ENCODE measurements around the gene MYO19.
A peak's percentile ranks its signal among the peaks of the same experiment; 100 is the strongest.
"Not testable (repeated sequence)": the region's sequence is repeated elsewhere in the genome, so short reads cannot be mapped to it uniquely, and the experiment has no call there.

The MYO19 gene

DNA sequence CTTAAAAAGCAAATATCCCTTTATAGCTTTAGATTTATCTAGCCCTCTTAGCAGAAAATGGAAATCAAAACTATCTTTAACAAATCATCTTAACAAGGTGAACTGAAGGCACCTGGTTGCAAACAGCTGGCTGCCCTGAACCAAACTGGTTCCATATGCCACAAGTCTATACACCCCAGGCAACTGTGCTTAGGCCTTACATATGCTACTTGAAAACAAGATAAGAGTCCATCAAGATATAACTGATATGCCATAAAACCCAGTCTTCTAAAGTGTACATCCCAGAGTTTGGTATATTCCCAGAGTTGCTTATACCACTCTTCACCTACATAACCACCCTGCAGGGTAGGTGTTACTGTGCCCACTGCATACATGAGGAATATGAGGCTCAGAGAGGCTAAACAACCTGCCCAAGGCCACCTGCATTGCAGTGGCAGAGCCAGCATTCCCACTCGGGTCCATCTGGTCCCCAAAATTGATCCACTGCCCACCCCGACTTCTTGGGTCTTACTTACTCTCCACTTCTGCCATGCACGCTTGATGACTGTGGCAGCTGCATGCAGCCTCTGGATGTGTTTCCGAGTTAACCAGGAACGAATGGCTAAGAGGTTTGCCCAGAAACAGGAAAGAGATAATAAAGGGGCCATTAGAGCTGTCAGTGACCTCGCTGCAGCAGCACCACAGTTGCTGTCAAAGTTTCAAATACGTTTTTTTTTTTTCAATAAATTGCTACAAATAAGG lies 35.9 kb downstream of the MYO19 start:
- DNase-seq (ENCODE audit: low read depth in 2 of 2): no peak

DNA sequence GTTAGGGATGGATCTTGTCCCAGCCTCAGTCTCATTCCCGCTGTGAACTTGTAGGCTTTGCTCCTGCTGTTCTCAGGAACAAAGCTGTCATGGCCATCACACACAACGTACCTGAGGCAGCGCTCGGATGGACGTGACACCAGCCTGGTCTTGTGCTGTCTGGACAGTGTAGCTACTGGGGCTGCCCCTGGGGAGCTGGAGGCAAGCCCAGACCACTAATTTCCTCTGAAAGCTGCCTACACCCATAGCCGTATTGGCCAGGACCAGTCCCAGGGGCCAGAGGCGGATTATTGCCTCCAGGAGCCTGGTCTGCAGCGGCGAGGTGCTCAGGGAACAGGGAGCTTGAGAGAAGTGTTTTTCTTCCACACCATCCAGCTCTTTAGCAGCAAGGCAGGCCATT lies 36.5 kb downstream of the MYO19 start:
- no peak for DNase-seq (ENCODE audit: low read depth in 2 of 2)

DNA sequence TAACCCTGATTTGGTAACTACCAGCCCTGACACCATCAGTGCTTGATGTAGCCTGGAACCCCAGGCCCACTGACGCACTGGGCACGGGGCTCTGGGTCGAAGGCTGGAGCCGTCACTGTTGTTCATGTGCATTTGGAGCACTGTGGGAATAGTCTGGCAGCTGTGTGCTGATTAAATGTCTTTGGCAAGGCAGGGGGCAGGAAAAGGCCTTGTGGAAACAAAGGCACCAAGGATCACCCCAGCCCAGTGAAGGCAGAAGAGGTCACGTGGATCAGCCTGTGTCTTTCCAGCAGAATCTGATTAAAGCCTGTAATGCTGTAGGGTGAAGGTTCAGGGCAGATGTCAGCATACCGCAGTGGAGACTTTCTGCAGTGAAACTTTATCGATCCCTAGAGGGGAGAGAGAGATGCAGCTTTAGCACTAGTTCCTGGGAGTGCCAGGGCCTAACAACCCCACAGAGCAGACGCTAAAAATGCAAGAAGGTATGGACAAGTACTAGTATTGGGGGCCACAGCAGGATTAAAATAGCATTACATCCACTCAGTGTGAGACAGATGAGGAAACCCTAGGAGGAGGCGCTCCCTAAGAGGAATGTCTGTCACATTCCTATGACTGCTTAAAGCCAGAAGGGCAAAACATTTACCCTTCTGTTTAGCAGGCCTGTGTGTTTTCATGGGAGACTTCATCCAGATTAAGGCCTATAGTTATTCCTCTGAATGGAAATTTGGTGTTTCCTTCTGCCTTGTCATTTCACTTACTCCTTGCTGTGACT lies 38.5 kb downstream of the MYO19 start:
- DNase-seq (ENCODE audit: low read depth in 2 of 2): no peak

DNA sequence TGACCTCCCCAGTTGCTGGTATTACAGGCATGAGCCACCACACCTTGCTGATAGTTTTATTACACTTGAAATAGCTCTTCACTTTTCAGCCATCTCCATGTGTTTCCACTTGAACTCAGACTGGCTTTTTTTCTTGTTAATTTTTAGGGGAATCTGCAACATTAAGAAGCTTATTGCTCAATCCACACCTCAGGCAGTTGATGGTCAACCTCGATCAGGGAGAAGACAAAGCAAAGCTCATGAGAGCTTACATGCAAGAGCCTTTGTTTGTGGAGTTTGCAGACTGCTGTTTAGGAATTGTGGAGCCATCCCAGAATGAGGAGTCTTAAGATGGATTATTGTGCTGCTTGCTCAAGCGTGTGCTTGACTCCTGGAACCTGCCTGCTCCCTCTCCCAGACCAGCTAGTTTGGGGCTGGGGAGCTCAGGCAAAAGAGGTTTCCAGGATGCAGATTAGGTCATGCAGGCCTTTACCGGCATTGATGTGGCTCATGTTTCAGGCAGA lies 39.5 kb downstream of the MYO19 start:
- no peak for DNase-seq (ENCODE audit: low read depth in 2 of 2)

DNA sequence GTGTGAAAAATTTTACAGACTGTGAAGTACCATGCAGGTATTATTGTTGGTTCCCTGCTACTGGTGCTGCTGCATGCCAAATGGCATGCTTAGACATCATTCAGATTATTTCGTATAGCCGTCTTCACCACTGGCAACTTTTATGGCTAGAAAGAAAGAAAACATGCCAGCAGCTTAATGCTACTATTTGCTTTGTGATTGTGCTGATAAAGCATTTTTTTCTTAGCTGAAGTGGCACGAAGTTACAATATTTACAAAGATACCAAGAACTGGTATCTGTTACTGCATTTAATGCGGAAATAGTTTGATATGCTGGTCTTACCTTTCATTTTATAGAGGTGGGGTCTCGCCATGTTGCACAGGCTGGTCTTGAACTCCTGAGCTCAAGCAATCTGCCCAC lies 40.0 kb downstream of the MYO19 start:
- no peak for DNase-seq (ENCODE audit: low read depth in 2 of 2)

DNA sequence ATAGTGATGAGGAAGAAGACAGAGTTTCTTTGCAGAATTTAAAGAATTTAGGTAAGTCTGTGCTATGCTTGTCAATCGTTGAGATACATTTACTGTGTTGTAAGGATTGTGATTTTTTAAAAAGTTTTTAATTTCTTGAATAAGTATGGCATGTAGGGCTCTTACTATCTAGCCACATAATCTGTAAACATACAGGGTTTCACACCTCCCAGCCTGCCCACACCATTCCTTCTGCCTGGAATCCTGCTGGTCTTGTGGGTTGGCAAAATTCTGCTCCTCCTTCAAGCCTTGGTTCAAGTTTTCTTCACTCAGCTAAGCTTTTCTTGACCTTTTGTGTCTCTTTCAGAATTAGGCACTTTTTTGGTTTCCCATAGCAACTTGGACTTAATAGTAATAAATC lies 40.7 kb downstream of the MYO19 start:
- DNase-seq (ENCODE audit: low read depth in 2 of 2): no peak

DNA sequence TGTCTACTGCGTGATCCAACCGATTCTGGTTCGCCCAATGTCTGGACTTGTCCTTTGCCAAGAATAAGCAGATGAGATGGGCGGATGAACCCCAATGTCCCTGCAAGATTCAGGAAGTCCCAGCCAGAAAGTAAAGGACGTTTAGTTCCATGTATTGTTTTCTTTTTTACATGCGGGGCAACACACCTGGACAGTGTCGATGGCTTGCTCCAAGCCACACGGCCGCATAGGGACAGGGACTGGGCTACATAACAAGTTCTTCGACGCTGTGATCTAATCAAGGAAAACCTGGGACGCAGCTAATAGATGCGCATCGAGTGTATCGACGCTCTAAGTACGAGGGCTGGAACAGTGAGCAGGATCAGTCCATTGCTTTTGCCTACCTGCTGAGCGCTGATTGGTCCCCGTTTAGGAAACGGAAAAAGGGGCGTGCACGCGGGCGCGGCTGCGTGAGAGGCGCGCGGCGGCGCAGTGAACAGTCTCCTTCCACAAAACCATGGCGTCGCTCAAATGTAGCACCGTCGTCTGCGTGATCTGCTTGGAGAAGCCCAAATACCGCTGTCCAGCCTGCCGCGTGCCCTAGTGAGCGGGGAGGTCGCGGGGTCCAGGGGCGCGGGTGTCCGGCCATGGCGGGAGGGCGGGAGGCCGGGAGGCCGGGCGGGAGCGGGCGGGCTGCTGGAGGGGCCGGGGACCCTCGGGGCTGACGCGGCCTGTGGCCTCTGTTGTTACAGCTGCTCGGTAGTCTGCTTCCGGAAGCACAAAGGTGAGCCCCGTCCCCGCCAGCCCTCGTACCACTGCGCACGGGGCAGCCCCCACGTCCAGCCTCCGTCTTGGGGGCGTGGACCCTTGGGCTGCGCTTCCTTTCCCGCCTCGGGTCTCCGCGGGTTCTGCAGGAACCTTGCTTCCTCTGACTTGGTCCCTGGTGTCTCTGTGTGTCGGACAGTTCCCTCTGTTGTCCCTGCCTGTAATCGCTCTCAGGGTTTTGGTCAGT lies 48.2 kb downstream of the MYO19 start, which contains the start of gene ZNHIT3:
TSS of gene ZNHIT3 (plus strand) at position 478 of the 991 bp plus-strand sequence. CDS start at position 497, 19 bp downstream.
- DNase-seq (ENCODE audit: low read depth in 2 of 2): peak; percentile 78 to 85

DNA sequence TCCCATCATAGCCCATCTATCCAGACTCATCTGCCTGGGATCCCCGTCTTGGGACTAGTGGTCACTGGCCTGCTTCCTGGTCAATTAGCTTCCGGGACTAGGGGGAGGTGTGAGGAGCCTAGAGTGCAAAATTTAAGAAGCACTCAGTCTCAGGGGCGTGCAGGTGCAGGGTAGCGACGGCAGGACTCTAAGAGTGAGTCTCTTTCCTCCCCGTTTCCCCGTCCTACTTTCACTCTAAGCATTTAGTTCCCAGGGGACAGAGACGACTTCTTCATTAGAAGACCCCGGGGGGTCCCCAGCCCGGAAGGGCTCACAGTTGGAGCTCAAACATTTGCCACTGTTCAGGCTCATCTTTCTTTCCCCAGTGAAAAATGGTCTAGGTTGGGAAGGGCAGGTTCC lies 48.9 kb downstream of the MYO19 start:
- no peak for DNase-seq (ENCODE audit: low read depth in 2 of 2)

DNA sequence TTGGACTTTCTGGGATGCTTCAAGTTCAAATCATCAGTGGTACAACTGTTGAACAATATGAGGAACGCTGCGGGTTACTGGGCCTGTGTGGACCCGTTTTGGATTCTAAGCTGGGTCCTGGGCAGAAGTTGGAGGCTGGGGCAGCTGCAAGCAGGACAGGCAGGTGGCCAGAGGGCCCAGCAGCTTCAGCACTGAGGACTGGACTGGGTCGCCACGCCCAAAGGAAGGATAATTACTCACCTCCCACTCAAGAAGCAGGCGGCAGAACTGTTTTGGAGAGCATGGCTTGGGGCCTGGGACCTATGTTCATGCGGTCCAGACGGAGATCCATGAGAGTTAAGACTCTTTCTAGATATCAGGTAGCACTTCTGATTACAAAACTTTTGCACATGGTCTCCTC lies 49.6 kb downstream of the MYO19 start:
- DNase-seq (ENCODE audit: low read depth in 2 of 2): no peak

DNA sequence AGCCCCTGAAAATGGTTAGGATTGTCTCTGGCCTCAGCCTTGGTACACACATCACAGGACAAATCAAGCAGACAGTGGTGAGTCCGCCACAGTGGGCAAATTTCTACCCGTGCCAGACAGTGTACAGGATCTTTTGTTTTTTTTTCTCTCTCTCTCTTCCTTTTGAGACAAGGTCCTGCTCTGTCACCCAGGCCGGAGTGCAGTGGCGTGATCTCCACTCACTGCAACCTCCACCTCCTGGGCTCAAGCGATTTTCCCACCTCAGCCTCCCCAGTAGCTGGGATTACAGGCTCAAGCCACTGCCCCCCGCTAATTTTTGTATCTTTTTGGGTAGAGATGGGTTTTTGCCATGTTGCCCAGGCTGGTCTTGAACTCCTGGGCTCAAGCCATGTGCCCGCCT lies 50.6 kb downstream of the MYO19 start:
- DNase-seq (ENCODE audit: low read depth in 2 of 2): not testable (repeated sequence)

DNA sequence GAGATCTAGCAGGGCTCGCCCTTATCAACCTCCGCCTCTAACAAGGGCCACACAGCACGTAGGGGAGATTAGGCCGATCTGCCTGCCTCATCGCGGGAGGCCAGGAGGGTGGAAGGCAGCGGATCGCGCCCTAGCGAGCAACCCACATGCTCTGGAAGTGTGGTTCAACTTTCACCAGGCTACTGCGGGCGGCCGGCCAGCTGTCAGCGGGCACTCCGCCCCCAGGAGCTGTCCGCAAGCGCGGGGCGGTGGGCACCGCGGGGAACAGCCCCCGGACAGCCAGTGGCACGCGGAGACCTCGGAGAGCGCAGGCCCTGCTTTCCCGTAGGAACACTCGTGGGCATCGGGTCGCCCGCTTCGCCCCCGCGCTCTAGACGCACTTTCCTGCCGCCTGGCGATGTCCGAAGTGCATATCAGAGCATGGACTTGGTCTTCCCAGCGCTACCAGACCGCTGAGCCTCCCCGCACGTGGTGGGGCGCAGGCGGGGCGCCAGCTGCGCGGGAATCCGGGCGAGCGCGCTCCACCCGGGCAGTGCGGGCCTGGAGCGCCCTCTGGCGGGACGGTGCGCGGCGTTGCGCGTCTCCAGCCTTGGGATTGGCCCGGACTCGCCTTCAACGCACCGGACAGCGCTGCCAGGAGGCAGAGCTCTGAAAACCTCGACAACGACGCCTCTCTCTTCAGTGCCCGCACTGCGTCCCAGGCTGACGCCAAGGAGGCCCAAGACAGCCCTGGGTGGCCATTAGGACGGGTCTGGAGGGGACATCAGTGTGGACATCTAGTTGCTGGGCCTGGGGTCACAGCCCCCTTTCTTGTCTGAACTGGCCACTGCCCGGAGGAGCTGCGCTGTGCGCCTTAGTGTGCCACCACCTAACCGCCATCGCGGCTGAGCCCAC lies 51.8 kb downstream of the MYO19 start:
- DNase-seq (ENCODE audit: low read depth in 2 of 2): peak; percentile 46 to 63

DNA sequence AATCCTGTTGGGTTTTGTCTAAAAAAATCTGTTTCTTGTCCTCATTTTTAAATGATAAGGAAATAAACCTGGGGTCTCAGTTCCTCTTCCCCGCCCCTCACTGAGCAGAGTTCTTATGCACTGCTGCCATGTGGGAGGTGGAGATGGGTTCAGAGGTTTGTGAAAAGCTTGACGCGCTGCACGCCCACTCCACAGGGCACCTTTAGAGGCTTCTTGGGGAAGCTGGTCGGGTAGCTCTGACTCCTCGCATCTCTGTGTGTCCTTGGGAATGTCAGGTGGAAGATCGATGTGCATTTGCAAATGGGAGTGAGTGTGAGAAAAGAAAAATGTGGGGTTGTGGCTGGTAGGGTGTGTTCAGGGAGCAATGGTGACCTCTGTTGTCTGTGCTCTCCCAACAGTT lies 52.8 kb downstream of the MYO19 start:
- DNase-seq (ENCODE audit: low read depth in 2 of 2): no peak

DNA sequence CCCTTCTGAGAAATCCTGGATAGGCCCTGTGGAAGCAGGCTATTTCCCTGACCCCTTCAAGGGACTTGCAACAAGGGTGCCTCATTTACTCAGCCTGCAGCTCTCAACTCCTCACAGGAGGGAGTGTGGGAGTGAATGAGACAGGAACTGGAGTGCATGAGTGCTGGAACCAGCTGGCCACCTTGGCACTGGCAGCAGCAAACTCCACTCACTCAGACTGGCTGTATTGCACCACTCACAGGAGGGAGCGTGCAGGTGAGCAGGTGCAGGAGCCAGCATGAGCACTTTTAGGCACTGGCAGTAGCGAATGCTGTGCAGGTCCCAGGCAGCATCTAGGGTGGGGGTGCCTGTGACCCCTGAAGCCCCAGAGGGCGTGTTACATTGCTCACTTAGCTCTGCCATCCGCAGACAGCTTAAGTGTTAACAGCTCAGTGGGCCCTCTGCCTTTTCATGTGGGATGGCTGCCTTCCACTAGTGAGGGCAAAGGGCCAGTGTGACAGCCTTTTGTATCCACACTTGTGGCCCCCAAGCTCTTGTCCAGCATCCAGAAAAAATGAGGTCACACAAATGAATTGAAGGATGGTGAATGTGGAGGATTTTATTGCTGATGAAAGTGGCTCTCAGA lies 59.2 kb downstream of the MYO19 start:
- no peak for DNase-seq (ENCODE audit: low read depth in 2 of 2)

DNA sequence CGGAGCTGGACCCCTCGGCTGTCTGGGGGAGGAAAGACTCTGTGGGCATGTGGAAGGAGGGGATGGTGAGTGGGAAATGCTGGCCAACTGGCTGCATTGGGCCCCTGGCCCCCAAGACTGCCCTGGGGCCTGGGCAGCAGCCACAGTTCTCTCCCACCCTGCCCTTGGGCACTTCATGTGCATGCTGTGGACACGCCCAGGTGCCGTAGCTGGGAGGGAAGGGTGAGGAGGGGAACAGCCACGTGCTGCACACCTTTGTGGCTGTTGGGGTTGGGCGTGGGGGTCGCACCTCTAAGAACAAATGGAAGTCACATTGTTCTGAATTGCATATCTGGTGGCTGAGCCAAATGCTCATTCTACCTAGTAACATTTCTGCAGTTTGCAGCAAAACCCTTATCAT lies 60.1 kb downstream of the MYO19 start:
- no peak for DNase-seq (ENCODE audit: low read depth in 2 of 2)

DNA sequence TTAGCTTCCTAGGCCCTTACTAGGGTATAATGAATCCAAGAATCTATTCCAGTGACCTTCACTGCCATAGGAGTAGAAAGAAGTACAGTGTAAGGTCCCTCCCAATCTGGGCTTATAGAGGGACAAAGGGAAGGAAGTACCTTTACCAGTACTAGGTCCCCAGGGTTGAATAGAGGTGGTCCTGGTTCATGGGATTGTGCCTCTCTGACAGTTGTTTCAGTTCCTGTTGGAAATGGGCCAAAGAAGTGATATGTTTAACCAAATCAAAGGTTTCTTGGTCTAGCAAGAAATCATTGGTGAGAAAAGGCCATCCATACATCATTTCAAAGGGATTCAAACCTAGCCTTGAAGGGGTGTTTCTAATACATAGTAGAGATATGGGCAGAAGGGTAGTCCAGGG lies 64.2 kb downstream of the MYO19 start:
- no peak for DNase-seq (ENCODE audit: low read depth in 2 of 2)

DNA sequence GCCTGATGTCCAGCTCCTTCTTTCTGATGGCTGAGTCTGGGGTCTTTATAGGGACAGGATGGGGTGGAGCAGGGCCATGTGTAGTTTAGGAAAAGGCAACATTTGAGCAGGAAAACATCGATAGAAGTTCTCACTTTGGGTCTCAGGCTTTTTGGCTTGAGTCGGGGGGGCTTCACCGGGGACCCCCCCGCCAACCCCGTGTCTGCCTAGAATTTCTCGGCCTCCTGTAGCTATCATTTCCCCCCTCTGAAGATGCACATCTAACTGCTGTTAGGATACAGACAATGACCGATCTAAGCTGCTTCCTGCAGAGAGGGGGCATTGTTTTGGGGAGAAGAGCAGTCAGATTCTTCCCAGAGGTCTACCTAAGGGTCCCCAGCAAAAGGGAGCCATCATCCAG lies 64.9 kb downstream of the MYO19 start:
- DNase-seq (ENCODE audit: low read depth in 2 of 2): no peak

DNA sequence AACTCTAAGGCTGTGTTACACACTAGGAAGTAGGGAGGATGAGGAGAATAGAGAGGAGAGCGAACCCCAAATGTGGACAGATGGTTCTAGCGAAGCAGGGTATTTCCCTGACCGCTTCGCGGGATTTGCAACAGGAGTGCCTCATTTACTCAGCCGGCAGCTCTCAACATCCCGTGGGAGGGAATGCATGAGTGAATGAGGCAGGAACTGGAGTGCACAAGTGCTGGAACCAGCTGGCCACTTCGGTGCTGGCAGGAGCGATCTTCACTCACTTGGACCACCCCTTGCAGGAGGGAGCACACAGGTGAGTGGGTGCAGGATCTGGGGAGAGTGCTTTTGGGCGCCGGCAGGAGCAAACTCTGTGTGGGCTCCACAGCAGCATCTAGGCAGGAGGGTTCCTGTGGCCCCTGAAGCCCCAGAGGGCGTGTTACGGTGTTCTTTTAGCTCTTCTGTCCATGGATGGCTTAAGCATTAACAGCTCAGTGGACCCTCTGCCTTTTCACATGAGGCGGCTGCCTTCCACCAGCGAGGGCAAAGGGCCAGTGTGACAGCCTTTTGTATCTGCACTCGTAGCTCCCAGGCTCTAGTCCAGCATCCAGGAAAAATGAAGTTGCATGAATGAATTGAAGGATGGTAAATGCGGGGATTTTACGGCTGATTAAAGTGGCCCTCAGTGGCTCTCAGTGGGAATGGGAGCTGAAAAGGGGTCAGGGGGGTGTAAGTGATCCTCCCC lies 65.6 kb downstream of the MYO19 start:
- no peak for DNase-seq (ENCODE audit: low read depth in 2 of 2)

DNA sequence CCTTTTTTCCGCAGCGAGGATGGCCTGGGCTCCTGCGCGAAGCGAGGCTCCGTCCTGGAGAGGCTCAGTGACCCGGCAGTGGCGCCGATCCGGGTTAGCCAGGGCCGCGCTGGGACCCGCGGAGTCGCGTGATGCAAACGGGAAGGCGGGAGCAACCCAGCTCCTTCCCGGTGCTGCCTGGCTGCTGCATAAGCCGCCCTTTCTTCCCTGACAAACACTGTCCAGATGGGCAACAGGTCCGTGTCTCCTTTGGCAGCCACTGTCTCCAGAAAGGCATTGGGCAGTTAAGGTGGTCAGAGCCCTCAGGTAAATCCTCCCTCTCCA lies 69.9 kb downstream of the MYO19 start:
- no peak for DNase-seq (ENCODE audit: low read depth in 2 of 2)

DNA sequence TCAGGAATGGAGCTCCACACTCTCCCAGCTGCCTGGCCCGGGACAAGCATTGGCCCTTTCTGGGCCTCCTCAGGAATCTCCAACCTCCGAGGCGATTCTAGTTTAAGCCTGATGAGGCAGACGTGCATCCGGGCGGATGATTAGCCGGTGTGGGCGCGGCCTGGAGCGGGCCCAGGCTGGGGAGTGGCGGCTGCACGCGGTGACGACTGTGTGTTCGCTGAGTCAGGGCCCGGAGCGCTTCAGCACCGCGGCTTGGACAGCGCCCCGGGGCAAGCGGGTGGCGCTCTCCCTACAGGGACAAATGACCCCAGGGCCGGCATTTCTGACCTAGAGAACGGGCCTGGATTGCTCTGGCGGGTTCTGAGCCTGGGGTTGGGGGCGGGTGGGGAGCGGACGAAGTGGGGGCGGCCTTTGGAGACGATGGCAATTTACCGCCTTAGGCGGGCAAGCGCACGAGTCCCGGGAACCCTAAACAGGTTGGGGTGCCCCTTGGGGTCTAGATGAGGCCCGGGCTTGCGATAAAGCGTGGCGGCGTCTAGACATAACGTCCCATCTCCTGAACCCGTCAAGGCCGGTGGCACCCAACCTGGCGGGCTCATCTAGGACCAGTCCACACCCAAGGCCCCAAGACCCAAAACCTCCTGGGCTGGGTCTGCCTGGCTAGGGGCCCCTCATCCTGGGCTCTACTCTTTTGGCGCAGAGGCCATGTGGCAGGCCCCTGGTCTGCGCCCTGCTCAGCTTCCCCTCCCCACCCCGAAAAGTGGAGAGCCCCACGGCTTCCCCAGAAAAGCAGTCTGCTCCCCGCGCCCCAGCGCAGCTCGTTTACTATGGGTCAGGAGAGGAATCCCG lies 70.5 kb downstream of the MYO19 start:
- DNase-seq (ENCODE audit: low read depth in 2 of 2): no peak
